Karpas-422 (cell line): ENCODE data around the gene TAF15. TPM values are rescaled to one million over a fixed set of nuclear protein-coding genes. Genes with fewer than 3 reads are reported as not detected.
A peak's percentile ranks its signal among the peaks of the same experiment; 100 is the strongest.

Source experiments
- DNase-seq: peaks from one replicate; pipeline ENCODE4 v3.0.0-alpha.2; 2015
- H2AFZ ChIP-seq: fragments of 200-600 bp; sonication (generic); 2 replicates; pipeline ENCODE4 v1.6.1; 2014; ENCODE audit warnings: antibody characterized with exemption, low read length, mixed read lengths
- H3K27ac ChIP-seq: fragments of 200-600 bp; sonication (generic); 2 replicates; pipeline ENCODE4 v1.5.1; 2014; ENCODE audit warnings: mild to moderate bottlenecking, low read length, moderate library complexity
- H3K27me3 ChIP-seq: fragments of 200-600 bp; sonication (generic); 2 replicates; pipeline ENCODE4 v1.6.1; 2014; ENCODE audit warnings: low read length, mixed read lengths
- H3K36me3 ChIP-seq: fragments of 200-600 bp; sonication (generic); 2 replicates; pipeline ENCODE4 v1.6.1; 2014; ENCODE audit warnings: low read length, mixed read lengths; ENCODE audit not compliant: insufficient read depth
- H3K4me1 ChIP-seq: fragments of 200-600 bp; sonication (generic); 2 replicates; pipeline ENCODE4 v1.6.1; 2014; ENCODE audit warnings: mild to moderate bottlenecking, low read length, mixed read lengths
- H3K4me2 ChIP-seq: fragments of 200-600 bp; sonication (generic); 2 replicates; pipeline ENCODE4 v1.6.1; 2014; ENCODE audit warnings: low read length, low read depth, mild to moderate bottlenecking; ENCODE audit not compliant: poor library complexity, severe bottlenecking
- H3K4me3 ChIP-seq: fragments of 200-600 bp; sonication (generic); 2 replicates; pipeline ENCODE4 v1.5.1; 2014; ENCODE audit warnings: mild to moderate bottlenecking, antibody characterized with exemption, low read length, mixed read lengths
- H3K79me2 ChIP-seq: fragments of 200-600 bp; sonication (generic); 2 replicates; pipeline ENCODE4 v1.6.1; 2014; ENCODE audit warnings: mild to moderate bottlenecking, low read length, mixed read lengths
- H3K9ac ChIP-seq: fragments of 200-600 bp; sonication (generic); 2 replicates; pipeline ENCODE4 v1.6.0; 2014; ENCODE audit warnings: low read length
- H3K9me2 ChIP-seq: fragments of 200-600 bp; sonication (generic), shearing (Covaris generic); replicated peaks from 2 replicates; pipeline ENCODE4 v1.6.0; 2014; ENCODE audit warnings: mild to moderate bottlenecking, low read length, moderate library complexity; ENCODE audit not compliant: insufficient read depth
- H3K9me3 ChIP-seq: fragments of 300-700, 200-600 bp; sonication (generic); 2 replicates; pipeline ENCODE4 v1.6.1; 2014; ENCODE audit warnings: low read length, mixed read lengths
- H4K20me1 ChIP-seq: fragments of 200-600 bp; sonication (generic); 2 replicates; pipeline ENCODE4 v1.6.1; 2014; ENCODE audit warnings: mild to moderate bottlenecking, antibody characterized with exemption, low read length, low read depth; ENCODE audit not compliant: insufficient read depth
- total RNA-seq: library from RNA; depleted of rRNA; stranded (reverse); fragments of >200 nt; shearing (Covaris generic); gene quantifications from 2 replicates; pipeline ENCODE4 v1.2.3, GENCODE V29; 2014; ENCODE audit warnings: low replicate concordance

TAF15 gene
- total RNA-seq, 1 experiment from 2014 or later = 90.7 TPM

DNA sequence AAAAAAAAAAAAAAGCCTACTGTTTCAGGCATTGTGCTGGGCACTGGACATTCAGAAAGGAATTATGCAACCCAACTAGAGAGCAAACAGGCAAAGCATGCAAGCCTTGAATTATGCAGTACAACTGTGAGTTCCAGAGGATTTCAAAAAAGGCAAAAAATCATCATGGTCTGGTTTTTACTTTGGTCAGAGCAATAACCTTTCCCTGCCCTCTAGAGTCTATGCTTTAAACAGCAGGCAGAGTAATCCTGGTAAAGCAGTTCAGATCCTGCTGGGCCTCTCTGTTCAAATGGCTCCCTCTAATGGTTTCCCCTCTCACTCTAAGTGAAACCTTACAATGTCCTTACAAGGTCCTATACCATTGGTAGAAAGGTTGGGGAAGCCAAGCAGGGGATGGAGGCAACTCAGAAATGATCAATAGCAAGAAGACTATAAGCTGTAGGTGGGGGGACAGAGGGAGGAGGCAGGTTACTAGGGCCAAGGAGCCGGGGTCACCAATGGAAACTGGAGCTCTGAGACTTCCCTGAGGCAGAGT lies 4.6 kb upstream of the TAF15 start:
- no peaks in the 10 kb centered on the region for H3K9me2 ChIP-seq
- H3K27ac ChIP-seq = no peak overlapping the region
- H3K4me2 ChIP-seq = no peak overlapping the region
- peaks cover 4% of the 10 kb centered on the region for H3K79me2 ChIP-seq
- peak; percentile 92 for DNase-seq
- no peaks in the 10 kb centered on the region for H3K36me3 ChIP-seq
- H3K4me3 ChIP-seq = no peak overlapping the region
- no peak overlapping the region for H3K9ac ChIP-seq
- H2AFZ ChIP-seq = no peak overlapping the region
- no peaks in the 10 kb centered on the region for H3K27me3 ChIP-seq
- H3K9me3 ChIP-seq = no peaks in the 10 kb centered on the region
- peaks cover 12% of the 10 kb centered on the region for H3K4me1 ChIP-seq
- H4K20me1 ChIP-seq = no peaks in the 10 kb centered on the region

DNA sequence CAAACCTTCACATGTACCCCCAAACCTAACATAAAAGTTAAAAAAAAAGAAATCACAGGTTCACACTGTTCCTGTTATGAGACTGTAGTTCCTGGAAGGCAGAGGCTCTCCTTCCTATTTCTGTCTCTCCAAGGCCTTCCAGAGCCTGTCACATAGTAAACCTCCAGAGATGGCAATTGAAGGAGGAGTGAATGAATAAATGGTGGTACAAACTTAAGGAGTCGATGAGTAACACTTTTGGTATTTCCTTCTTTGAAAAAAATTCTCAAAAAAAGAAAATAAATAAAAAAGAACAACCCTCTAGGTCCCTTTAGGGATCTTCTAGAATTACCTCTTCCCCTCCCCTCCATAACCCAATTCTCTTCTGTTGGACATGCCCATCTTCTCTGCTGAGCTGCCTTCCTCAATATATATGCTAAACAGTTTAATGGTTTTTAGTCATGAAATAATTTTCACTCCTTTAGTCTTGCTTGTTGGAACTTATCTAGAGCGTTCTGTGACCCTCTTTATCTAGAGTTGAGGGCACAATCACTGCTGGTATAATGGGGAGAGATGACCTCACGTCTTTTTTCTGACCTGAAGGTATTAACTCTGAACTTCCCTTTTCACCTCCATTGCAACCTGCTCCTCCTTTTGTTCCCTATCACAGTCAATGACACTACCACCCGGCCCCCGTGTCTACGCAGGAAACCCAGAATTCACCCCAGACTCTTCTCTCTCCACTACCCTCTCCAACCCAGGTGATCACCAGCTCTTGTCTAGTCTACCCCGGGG lies 1.7 kb upstream of the TAF15 start:
- Histone ChIP-seq H3K4me3 (peak overlapping the region; percentile 92), H3K9me2 (no peaks in the 10 kb centered on the region), H3K27ac (peak overlapping the region; percentile 88; the same call in 1 of the 2 replicates), H3K27me3 (no peaks in the 10 kb centered on the region), H3K4me1 (peaks cover 31% of the 10 kb centered on the region), H2AFZ (no peak overlapping the region), H3K9me3 (no peaks in the 10 kb centered on the region), H3K36me3 (peaks cover 15% of the 10 kb centered on the region), H4K20me1 (peaks cover 25% of the 10 kb centered on the region), H3K9ac (peak overlapping the region; percentile 98), H3K79me2 (peaks cover 33% of the 10 kb centered on the region), H3K4me2 (peak overlapping the region; percentile 85)
- no peak for DNase-seq

DNA sequence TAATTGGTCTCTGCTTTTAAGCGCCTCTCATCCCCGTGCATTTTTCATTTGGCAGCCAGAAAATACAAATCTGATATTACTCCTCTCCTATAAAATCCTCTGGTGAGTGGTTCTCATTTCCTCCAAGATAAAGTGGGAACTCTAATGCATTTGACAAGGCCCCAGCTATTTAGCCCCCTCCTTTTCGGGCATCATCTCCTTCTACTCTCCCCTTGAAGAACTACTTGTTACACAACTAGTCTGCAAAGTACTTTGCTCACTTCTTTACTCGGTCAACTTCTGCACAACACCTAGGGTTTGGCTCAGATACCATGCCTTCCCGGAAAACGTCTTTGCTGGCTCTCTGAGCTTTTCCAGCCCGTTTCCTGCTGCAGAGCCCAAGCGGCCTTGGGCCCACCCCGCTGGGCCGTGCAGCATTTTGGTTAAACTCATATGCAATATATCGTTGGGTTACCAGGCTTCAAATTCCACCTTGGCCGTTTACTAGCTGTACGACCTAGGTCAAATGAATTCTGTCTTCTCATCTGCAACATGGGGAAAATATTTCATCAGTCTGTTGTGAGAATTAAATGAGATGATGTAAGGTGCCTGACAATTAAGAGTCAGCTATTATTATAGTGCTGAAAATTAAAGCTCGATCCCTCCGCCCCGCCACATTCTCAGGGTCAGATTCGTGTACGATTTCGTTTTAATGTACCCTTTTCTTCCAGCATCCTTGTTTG lies 883 bp upstream of the TAF15 start:
- peak overlapping the region; percentile 85 for H3K4me2 ChIP-seq
- no peaks in the 10 kb centered on the region for H3K9me3 ChIP-seq
- H3K27me3 ChIP-seq = no peaks in the 10 kb centered on the region
- H3K4me1 ChIP-seq = peaks cover 31% of the 10 kb centered on the region
- peak overlapping the region; percentile 88 for H3K27ac ChIP-seq
- no peaks in the 10 kb centered on the region for H3K9me2 ChIP-seq
- peak overlapping the region; percentile 41 for H2AFZ ChIP-seq
- peak overlapping the region; percentile 92 for H3K4me3 ChIP-seq
- peaks cover 18% of the 10 kb centered on the region for H3K36me3 ChIP-seq
- peaks cover 41% of the 10 kb centered on the region for H3K79me2 ChIP-seq
- DNase-seq = no peak
- H4K20me1 ChIP-seq = peaks cover 33% of the 10 kb centered on the region
- H3K9ac ChIP-seq = peak overlapping the region; percentile 98

DNA sequence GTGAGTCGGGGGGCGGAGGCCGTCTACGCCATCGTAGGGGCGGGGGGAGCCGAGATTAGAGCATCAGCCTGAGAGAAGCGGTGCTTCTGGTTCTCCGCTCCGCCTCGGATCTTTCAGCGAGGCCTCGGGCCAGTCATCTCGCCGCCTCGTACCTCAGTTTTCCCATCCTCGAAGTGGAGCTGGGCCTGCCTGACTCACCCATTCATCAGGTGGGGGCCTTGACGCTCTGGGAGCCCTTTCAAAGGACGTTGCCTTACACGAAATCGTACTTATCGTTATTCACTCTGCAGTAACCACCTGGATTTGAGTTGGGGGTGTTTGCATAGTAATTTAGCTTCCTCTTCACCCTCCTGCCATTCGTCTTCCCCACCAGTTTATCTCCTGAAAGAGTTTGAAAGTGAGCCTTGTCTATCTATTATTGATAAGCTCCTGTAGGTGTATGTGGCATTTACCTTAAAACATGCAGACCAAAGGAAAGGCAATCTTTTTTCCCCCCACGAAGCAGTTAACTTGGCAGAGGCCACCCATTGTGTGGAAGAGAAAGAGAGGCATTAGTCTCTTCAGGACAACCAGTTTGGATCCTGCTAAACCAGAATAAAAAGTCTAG lies 674 bp downstream of the TAF15 start:
- Histone ChIP-seq H2AFZ (no peak overlapping the region), H3K27ac (peak overlapping the region; percentile 88), H3K27me3 (no peaks in the 10 kb centered on the region), H3K4me2 (peak overlapping the region; percentile 96), H4K20me1 (peaks cover 35% of the 10 kb centered on the region), H3K79me2 (peaks cover 57% of the 10 kb centered on the region), H3K4me1 (peaks cover 31% of the 10 kb centered on the region), H3K36me3 (peaks cover 18% of the 10 kb centered on the region), H3K4me3 (peak overlapping the region; percentile 92), H3K9me2 (no peaks in the 10 kb centered on the region), H3K9me3 (no peaks in the 10 kb centered on the region), H3K9ac (peak overlapping the region; percentile 98)
- peak; percentile 47 for DNase-seq

DNA sequence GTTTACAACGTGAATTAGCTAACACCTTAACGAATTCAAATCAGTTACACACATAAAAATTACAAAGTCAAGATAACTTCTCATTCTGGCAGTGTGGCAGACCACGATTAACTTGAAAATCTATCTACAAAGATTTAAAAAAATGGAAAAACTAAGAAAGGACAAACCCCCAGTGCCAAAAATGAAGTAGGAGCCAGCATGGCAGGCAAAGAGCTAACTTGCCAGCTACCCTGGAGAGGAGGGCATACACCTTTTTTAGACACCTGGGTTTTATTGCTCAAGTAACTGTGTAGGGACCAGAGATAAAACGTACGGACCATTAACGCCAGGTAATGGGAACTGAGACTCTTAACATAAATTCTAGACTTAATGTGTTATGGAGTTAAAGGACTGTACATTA lies 2.5 kb downstream of the TAF15 start:
- no peaks in the 10 kb centered on the region for H3K27me3 ChIP-seq
- peak overlapping the region; percentile 96 for H3K4me2 ChIP-seq
- H3K4me1 ChIP-seq = peaks cover 31% of the 10 kb centered on the region
- DNase-seq = no peak
- H3K9me2 ChIP-seq = no peaks in the 10 kb centered on the region
- H3K9me3 ChIP-seq = no peaks in the 10 kb centered on the region
- H3K4me3 ChIP-seq = no peak overlapping the region
- H3K36me3 ChIP-seq = peaks cover 32% of the 10 kb centered on the region
- no peak overlapping the region for H2AFZ ChIP-seq
- H3K27ac ChIP-seq = peak overlapping the region; percentile 5; the same call in 1 of the 2 replicates
- no peak overlapping the region for H3K9ac ChIP-seq
- peaks cover 49% of the 10 kb centered on the region for H4K20me1 ChIP-seq
- H3K79me2 ChIP-seq = peaks cover 75% of the 10 kb centered on the region

DNA sequence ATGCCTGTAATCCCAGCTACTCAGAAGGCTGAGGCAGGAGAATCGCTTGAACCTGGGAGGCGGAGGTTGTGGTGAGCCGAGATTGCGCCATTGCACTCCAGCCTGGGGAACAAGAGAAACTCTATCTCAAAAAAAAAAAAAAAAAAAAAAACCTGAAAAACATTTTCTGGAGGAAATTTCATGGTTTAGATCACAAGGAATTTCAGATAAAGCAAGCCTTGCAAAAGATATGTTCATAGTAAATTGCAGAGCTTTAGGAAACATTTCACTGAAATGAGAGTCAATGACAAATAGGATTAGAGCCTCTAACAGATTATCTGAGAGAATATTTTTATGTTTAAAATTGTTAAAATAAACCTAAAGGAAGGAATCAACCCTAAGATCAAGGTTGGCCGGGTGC lies 3.2 kb downstream of the TAF15 start:
- Histone ChIP-seq H2AFZ (no peak overlapping the region), H3K36me3 (peaks cover 34% of the 10 kb centered on the region), H4K20me1 (peaks cover 49% of the 10 kb centered on the region), H3K27me3 (no peaks in the 10 kb centered on the region), H3K4me1 (peaks cover 31% of the 10 kb centered on the region), H3K9me2 (no peaks in the 10 kb centered on the region), H3K27ac (no peak overlapping the region), H3K4me3 (no peak overlapping the region), H3K9ac (no peak overlapping the region), H3K79me2 (peaks cover 82% of the 10 kb centered on the region), H3K9me3 (no peaks in the 10 kb centered on the region), H3K4me2 (no peak overlapping the region)
- no peak for DNase-seq

DNA sequence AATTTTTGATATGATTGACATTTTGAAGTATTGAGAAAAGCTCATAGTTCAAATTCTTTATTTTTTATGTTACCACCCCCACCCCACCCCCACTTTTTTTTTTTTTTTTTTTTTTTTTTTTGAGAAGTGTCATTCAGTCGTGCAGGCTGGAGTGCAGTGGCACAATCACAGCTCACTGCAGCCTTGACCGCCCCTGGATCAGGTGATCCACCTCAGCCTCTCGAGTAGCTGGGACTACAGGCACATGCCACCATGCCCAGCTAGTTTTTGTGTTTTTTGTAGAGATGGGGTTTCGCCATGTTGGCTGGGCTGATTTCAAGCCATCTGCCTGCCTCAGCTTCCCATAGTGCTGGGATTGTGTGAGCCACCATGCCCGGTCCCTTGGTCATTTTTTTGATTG lies 7.4 kb downstream of the TAF15 start:
- Histone ChIP-seq H3K4me2 (no peak overlapping the region), H3K27me3 (no peaks in the 10 kb centered on the region), H3K9me3 (no peaks in the 10 kb centered on the region), H2AFZ (no peak overlapping the region), H3K9ac (no peak overlapping the region), H3K79me2 (peaks cover 99% of the 10 kb centered on the region), H3K9me2 (no peaks in the 10 kb centered on the region), H3K4me3 (no peak overlapping the region), H3K27ac (no peak overlapping the region), H4K20me1 (peaks cover 41% of the 10 kb centered on the region), H3K36me3 (peaks cover 58% of the 10 kb centered on the region), H3K4me1 (peaks cover 4% of the 10 kb centered on the region; the same call in 1 of the 2 replicates)
- no peak for DNase-seq

DNA sequence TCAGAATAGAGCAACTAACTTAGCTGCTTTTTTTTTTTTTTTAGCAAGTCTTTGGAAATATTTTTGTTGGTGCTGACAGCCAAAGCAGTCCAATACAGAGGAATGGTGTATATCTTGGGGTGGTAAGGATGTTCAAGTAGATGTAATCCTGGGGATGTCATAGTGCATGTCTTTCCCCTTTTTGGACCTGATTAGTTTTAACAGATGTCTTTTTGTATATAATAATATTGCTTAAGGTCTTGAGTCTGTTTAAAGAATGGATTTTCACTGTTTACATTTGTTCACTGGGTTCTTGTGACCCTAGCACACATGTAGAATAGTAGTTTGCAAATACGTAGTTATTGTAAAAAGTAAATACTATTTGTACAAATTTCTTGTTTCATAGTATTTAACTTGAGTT lies 7.9 kb downstream of the TAF15 start:
- Histone ChIP-seq H3K4me1 (no peaks in the 10 kb centered on the region; the same call in 1 of the 2 replicates), H3K9me3 (no peaks in the 10 kb centered on the region), H3K9ac (no peak overlapping the region), H3K4me2 (no peak overlapping the region), H3K27me3 (no peaks in the 10 kb centered on the region), H3K4me3 (no peak overlapping the region), H2AFZ (no peak overlapping the region), H4K20me1 (peaks cover 37% of the 10 kb centered on the region), H3K36me3 (peaks cover 56% of the 10 kb centered on the region; the same call in 1 of the 2 replicates), H3K79me2 (peaks cover 97% of the 10 kb centered on the region), H3K9me2 (no peaks in the 10 kb centered on the region), H3K27ac (no peak overlapping the region)
- DNase-seq = no peak
